Erythroblast (primary cell): ENCODE data around the gene ANKRD30B.

Experiments
- GATA1 ChIP-seq: IDR thresholded peaks from 2 replicates; pipeline ENCODE4 v1.6.1; 2011; ENCODE audit warnings: low read depth, mild to moderate bottlenecking, control low read depth, low read length, moderate library complexity
- POLR2A ChIP-seq: IDR thresholded peaks from 2 replicates; pipeline ENCODE4 v1.6.1; 2011; ENCODE audit warnings: mild to moderate bottlenecking, low read length

- TF ChIP-seq POLR2A (no peak), GATA1 (no peak)
These were observed 19.5 kb downstream of the ANKRD30B start for GRCh38 chr18:14767474-14767873.
